K562 (cell line): ENCODE measurements around the gene AMBRA1. TPM values are rescaled to one million over a fixed set of nuclear protein-coding genes. Genes with fewer than 3 reads are reported as not detected.

Source experiments
- CSDE1 ChIP-seq, 2 experiments: fragments of 450-650 bp; IDR thresholded peaks; 2 replicates each; pipeline ENCODE4 v1.6.1; 2016; ENCODE audit warnings: mild to moderate bottlenecking in 1 of 2
- DEAF1 ChIP-seq: fragments of 450-650 bp; formaldehyde crosslinking; IDR thresholded peaks from 2 replicates; pipeline ENCODE4 v1.4.0; 2020; ENCODE audit warnings: mild to moderate bottlenecking, moderate library complexity
- ESRRB ChIP-seq: fragments of 250-450 bp; sonication (Bioruptor Pico); IDR thresholded peaks from 2 replicates; pipeline ENCODE4 v1.5.0; 2020; ENCODE audit warnings: mild to moderate bottlenecking, moderate library complexity, borderline replicate concordance
- FOXJ2 ChIP-seq: fragments of 200-800 bp; sonication (Bioruptor generic); IDR thresholded peaks from 2 replicates; pipeline ENCODE4 v1.6.1; 2016; ENCODE audit warnings: missing genetic modification characterization, missing compliant biosample characterization
- GATA2 ChIP-seq: sonication (generic); formaldehyde crosslinking; IDR thresholded peaks from 2 replicates; pipeline ENCODE4 v1.4.0; 2020; ENCODE audit warnings: mild to moderate bottlenecking, missing genetic modification reagents
- HNRNPK ChIP-seq: fragments of 200-400 bp; formaldehyde crosslinking; IDR thresholded peaks from one replicate; pipeline ENCODE4 v1.6.1; 2018; ENCODE audit warnings: mild to moderate bottlenecking, low read depth, low read length; ENCODE audit not compliant: poor library complexity, severe bottlenecking
- MTA1 ChIP-seq: fragments of 450-650 bp; IDR thresholded peaks from 2 replicates; pipeline ENCODE4 v1.6.1; 2017; ENCODE audit warnings: borderline replicate concordance
- NFRKB ChIP-seq: fragments of 450-650 bp; IDR thresholded peaks from 2 replicates; pipeline ENCODE4 v1.6.1; 2016; ENCODE audit warnings: low read depth
- NR1H2 ChIP-seq: sonication (generic); formaldehyde crosslinking; IDR thresholded peaks from 2 replicates; pipeline ENCODE4 v1.4.0; 2020; ENCODE audit warnings: mild to moderate bottlenecking, missing genetic modification reagents
- POLR2A ChIP-seq: fragments of 450-650 bp; conservative IDR thresholded peaks from 2 replicates; pipeline ENCODE4 v1.6.1; 2016
- SMAD4 ChIP-seq: fragments of 250-450 bp; sonication (Bioruptor Pico); conservative IDR thresholded peaks from 2 replicates; pipeline ENCODE4 v1.8.0; 2021; ENCODE audit warnings: inconsistent platforms, mild to moderate bottlenecking, moderate library complexity
- SMARCB1 ChIP-seq: IDR thresholded peaks from 2 replicates; pipeline ENCODE4 v1.6.1; 2011; ENCODE audit warnings: improper control_type of control experiment, low read depth; ENCODE audit not compliant: insufficient read length
- SMC3 ChIP-seq: conservative IDR thresholded peaks from 2 replicates; pipeline ENCODE4 v1.6.1; 2011; ENCODE audit warnings: low read depth, low read length, improper control_type of control experiment; ENCODE audit not compliant: insufficient read depth
- ZBTB40 ChIP-seq, 2 experiments: fragments of 450-650 bp in 1 of 2; sonication (generic) in 1 of 2; formaldehyde crosslinking in 1 of 2; IDR thresholded peaks; 2 replicates each; pipeline versions ENCODE4 v1.7.1 to v1.9.0; 2016 to 2022; ENCODE audit warnings: inconsistent platforms in 1 of 2, mild to moderate bottlenecking in 1 of 2, missing genetic modification reagents in 1 of 2
- ZNF140 ChIP-seq: fragments of 250-450 bp; sonication (Bioruptor Pico); IDR thresholded peaks from 2 replicates; pipeline ENCODE4 v1.8.0; 2021; ENCODE audit warnings: moderate library complexity, mild to moderate bottlenecking, inconsistent platforms
- ZNF561 ChIP-seq: fragments of 450-650 bp; formaldehyde crosslinking; conservative IDR thresholded peaks from 2 replicates; pipeline ENCODE4 v1.4.0; 2020; ENCODE audit warnings: mild to moderate bottlenecking, moderate library complexity
- polyA plus RNA-seq, 8 experiments: library from polyadenylated mRNA; depleted of rRNA in 4 of 8; stranded (reverse) in 5 of 8; unstranded in 3 of 8; fragments of >200 nt; fragmentation: Nextera tagmentation in 2 of 8; fragmentation: Illumina TruSeq in 1 of 8; extraction: Ambion mirVana in 2 of 8; extraction: Trizol in 1 of 8; gene quantifications; 2 replicates each; pipeline versions ENCODE4 v1.2.1 to v1.2.3, GENCODE V29; 2011 to 2014; ENCODE audit warnings: inconsistent platforms in 1 of 8, missing spikeins in 1 of 8
- total RNA-seq, 7 experiments: library from RNA; depleted of rRNA in 6 of 7; stranded (reverse); fragments of >200 nt in 6 of 7; fragmentation: Illumina TruSeq in 2 of 7; extraction: Trizol in 2 of 7; gene quantifications; 2 replicates each; pipeline versions ENCODE4 v1.2.1 to v1.2.3, GENCODE V29; 2011 to 2021; ENCODE audit warnings: low replicate concordance in 1 of 7
- TF ChIP-seq, protein P1 (sequence below): fragments of 250-450 bp; sonication (Bioruptor Pico); IDR thresholded peaks from 2 replicates; pipeline ENCODE4 v1.5.0; 2021

The AMBRA1 gene
- total and polyA plus RNA-seq, 9 of the 15 experiments (the other 6 are each of a cell fraction or from before 2014, with no cell fraction given) = 0.15 to 24.5 (median 13.0) TPM

GRCh38 chr11:46392421-46393230 lies 201.2 kb downstream of the AMBRA1 start (continued):
- peak; percentile 69 for TF ChIP-seq ZBTB40 (IDR thresholded peaks at IDR 0.05)
- peak; percentile 70 for TF ChIP-seq ZBTB40 (CRISPR knock-in tag; IDR thresholded peaks at IDR 0.05)
- TF ChIP-seq ZNF561 (CRISPR knock-in tag) = no peak
- no peak for TF ChIP-seq GATA2 (CRISPR knock-in tag)
- TF ChIP-seq HNRNPK = no peak
- TF ChIP-seq, protein P1, sequence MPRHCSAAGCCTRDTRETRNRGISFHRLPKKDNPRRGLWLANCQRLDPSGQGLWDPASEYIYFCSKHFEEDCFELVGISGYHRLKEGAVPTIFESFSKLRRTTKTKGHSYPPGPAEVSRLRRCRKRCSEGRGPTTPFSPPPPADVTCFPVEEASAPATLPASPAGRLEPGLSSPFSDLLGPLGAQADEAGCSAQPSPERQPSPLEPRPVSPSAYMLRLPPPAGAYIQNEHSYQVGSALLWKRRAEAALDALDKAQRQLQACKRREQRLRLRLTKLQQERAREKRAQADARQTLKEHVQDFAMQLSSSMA (CRISPR knock-in tag) = no peak
- TF ChIP-seq SMAD4 (CRISPR knock-in tag) = peak; percentile 74
- TF ChIP-seq NFRKB = no peak
- 0 out of 2 replicates have a peak, but pooled peaks have one; percentile 29 for TF ChIP-seq POLR2A
- no peak for TF ChIP-seq ZNF140
- no peak for TF ChIP-seq FOXJ2 (tag)
- TF ChIP-seq CSDE1 (IDR thresholded peaks at IDR 0.05) = no peak
- peak; percentile 65; the same call in 1 of the 2 replicates for TF ChIP-seq NR1H2 (CRISPR knock-in tag)
- no peak for TF ChIP-seq MTA1
- TF ChIP-seq SMC3 = 0 out of 2 replicates have a peak, but pooled peaks have one; percentile 19
- no peak for TF ChIP-seq DEAF1 (CRISPR knock-in tag)
- no peak for TF ChIP-seq ESRRB (CRISPR knock-in tag)
- TF ChIP-seq SMARCB1 = peak; percentile 97
